ENCODE measurements around the gene AGAP1. TPM values are rescaled to one million over a fixed set of nuclear protein-coding genes. Genes with fewer than 3 reads are reported as not detected.

The AGAP1 gene
- total RNA-seq, 1 donor from 2014 or later, result 39.4 TPM

DNA sequence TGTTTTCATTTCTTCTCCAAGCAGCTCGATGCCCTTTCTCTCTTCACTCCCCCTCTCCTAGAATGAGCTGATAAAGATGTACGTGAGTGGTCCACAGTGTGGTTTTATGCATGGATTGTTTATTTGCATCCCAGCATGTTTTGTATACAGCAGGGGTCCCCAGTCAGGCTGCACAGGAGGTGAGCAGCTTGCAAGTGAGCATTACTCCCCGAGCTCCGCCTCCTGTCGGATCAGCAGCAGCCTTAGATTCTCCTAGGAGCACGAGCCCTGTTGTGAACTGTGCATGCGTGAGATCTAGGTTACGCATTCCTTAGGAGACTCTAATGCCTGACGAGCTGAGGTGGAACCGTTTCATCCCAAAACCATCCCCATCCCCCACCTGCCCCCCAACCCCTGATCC lies 262.6 kb downstream of the AGAP1 start:
- Histone ChIP-seq H3K27ac (ENCODE audit: low read depth, low read length) (no peak overlapping the region), H3K4me2 (ENCODE audit: low read length) (no peak overlapping the region), H3K4me3 (ENCODE audit: insufficient read depth, low read depth, low read length) (no peak overlapping the region), H3K36me3 (ENCODE audit: insufficient read depth, low read length) (no peaks in the 10 kb centered on the region), H3K79me2 (ENCODE audit: insufficient read depth, low read length) (no peaks in the 10 kb centered on the region), H3K9ac (ENCODE audit: low read length) (no peak overlapping the region), H3K9me3 (ENCODE audit: insufficient read depth, low read depth, low read length) (no peaks in the 10 kb centered on the region), H4K20me1 (ENCODE audit: insufficient read depth, low read length) (no peaks in the 10 kb centered on the region), H3K27me3 (ENCODE audit: insufficient read depth, low read length) (no peaks in the 10 kb centered on the region), H3K4me1 (ENCODE audit: insufficient read depth, low read length) (no peaks in the 10 kb centered on the region), H2AFZ (ENCODE audit: low read depth, low read length) (no peak overlapping the region)
- no peak for FAIRE-seq
- H3K27ac Mint-ChIP-seq (ENCODE audit: unreplicated experiment), result no peak overlapping the region
- H3K4me1 Mint-ChIP-seq (ENCODE audit: low read depth, unreplicated experiment), result no peaks in the 10 kb centered on the region
- no peak for DNase-seq (ENCODE audit: low read depth)
- H3K9me3 Mint-ChIP-seq (ENCODE audit: unreplicated experiment), result no peaks in the 10 kb centered on the region
- H3K27me3 Mint-ChIP-seq (ENCODE audit: low read depth, unreplicated experiment), result no peaks in the 10 kb centered on the region
- TF ChIP-seq, protein P1, sequence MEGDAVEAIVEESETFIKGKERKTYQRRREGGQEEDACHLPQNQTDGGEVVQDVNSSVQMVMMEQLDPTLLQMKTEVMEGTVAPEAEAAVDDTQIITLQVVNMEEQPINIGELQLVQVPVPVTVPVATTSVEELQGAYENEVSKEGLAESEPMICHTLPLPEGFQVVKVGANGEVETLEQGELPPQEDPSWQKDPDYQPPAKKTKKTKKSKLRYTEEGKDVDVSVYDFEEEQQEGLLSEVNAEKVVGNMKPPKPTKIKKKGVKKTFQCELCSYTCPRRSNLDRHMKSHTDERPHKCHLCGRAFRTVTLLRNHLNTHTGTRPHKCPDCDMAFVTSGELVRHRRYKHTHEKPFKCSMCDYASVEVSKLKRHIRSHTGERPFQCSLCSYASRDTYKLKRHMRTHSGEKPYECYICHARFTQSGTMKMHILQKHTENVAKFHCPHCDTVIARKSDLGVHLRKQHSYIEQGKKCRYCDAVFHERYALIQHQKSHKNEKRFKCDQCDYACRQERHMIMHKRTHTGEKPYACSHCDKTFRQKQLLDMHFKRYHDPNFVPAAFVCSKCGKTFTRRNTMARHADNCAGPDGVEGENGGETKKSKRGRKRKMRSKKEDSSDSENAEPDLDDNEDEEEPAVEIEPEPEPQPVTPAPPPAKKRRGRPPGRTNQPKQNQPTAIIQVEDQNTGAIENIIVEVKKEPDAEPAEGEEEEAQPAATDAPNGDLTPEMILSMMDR (IDR thresholded peaks at IDR 0.05; ENCODE audit: insufficient read depth, low read depth, low read length), result no peak
- no peak for TF ChIP-seq EZH2 (IDR thresholded peaks at IDR 0.05; ENCODE audit: insufficient read depth, low read length)
- H3K4me3 Mint-ChIP-seq (ENCODE audit: unreplicated experiment), result no peak overlapping the region
- peaks cover 8% of the 10 kb centered on the region for H3K36me3 Mint-ChIP-seq (ENCODE audit: low read depth, unreplicated experiment)

DNA sequence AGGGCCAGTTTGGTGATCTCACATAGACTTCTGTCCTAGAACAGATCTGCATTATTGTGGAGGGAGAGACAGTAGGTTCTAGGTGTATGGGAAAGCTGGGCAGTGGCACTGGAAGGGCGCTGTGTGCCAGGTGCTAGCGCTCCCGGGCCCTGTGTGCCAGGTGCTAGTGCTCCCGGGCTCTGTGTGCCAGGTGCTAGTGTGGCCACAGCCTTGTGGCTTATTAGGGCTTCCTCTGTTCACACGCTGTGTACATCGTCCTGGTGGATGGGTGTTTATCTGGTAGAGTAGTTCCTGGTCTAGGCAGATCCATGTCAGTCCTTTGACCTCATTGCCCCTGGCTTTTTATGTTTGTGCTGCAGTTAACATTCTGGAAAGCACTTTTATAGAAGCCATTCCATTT lies 263.4 kb downstream of the AGAP1 start:
- TF ChIP-seq, protein P1 (IDR thresholded peaks at IDR 0.05; ENCODE audit: insufficient read depth, low read depth, low read length), result no peak
- no peak for TF ChIP-seq EZH2 (IDR thresholded peaks at IDR 0.05; ENCODE audit: insufficient read depth, low read length)
- no peaks in the 10 kb centered on the region for H3K4me1 Mint-ChIP-seq (ENCODE audit: low read depth, unreplicated experiment)
- DNase-seq (ENCODE audit: low read depth) (no peak), FAIRE-seq (no peak)
- no peak overlapping the region for H3K4me3 Mint-ChIP-seq (ENCODE audit: unreplicated experiment)
- Histone ChIP-seq H3K36me3 (ENCODE audit: insufficient read depth, low read length) (no peaks in the 10 kb centered on the region), H4K20me1 (ENCODE audit: insufficient read depth, low read length) (no peaks in the 10 kb centered on the region), H3K27ac (ENCODE audit: low read depth, low read length) (no peak overlapping the region), H3K79me2 (ENCODE audit: insufficient read depth, low read length) (no peaks in the 10 kb centered on the region), H3K4me3 (ENCODE audit: insufficient read depth, low read depth, low read length) (no peak overlapping the region), H3K9me3 (ENCODE audit: insufficient read depth, low read depth, low read length) (no peaks in the 10 kb centered on the region), H3K9ac (ENCODE audit: low read length) (no peak overlapping the region), H3K4me2 (ENCODE audit: low read length) (no peak overlapping the region), H2AFZ (ENCODE audit: low read depth, low read length) (no peak overlapping the region), H3K27me3 (ENCODE audit: insufficient read depth, low read length) (no peaks in the 10 kb centered on the region), H3K4me1 (ENCODE audit: insufficient read depth, low read length) (no peaks in the 10 kb centered on the region)
- no peaks in the 10 kb centered on the region for H3K9me3 Mint-ChIP-seq (ENCODE audit: unreplicated experiment)
- no peak overlapping the region for H3K27ac Mint-ChIP-seq (ENCODE audit: unreplicated experiment)
- H3K27me3 Mint-ChIP-seq (ENCODE audit: low read depth, unreplicated experiment), result no peaks in the 10 kb centered on the region
- H3K36me3 Mint-ChIP-seq (ENCODE audit: low read depth, unreplicated experiment), result peaks cover 4% of the 10 kb centered on the region

DNA sequence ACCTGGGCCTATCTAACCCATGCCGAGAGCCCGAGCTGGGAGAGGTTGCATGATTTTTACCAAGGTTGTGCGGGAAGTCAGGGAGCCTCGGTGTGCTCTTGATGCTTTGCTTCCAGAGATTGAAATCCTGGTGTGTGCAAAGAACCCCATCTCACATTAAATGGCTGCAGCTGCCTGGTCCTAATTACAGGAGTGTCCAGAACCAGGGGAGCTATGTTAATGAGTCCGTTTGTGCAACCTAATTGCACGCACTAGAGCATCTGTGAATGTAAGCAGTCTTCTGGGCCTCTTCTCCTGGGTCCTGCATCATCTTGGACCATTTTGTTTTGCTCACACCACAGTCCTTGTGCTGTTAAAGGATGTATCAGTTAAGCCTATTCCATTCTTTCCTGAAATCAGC lies 263.8 kb downstream of the AGAP1 start:
- Mint-ChIP-seq H3K4me3 (ENCODE audit: unreplicated experiment) (no peak overlapping the region), H3K9me3 (ENCODE audit: unreplicated experiment) (no peaks in the 10 kb centered on the region), H3K36me3 (ENCODE audit: low read depth, unreplicated experiment) (peaks cover 6% of the 10 kb centered on the region), H3K27ac (ENCODE audit: unreplicated experiment) (no peak overlapping the region), H3K27me3 (ENCODE audit: low read depth, unreplicated experiment) (no peaks in the 10 kb centered on the region), H3K4me1 (ENCODE audit: low read depth, unreplicated experiment) (no peaks in the 10 kb centered on the region)
- Histone ChIP-seq H3K36me3 (ENCODE audit: insufficient read depth, low read length) (no peaks in the 10 kb centered on the region), H3K9ac (ENCODE audit: low read length) (no peak overlapping the region), H3K27ac (ENCODE audit: low read depth, low read length) (no peak overlapping the region), H3K9me3 (ENCODE audit: insufficient read depth, low read depth, low read length) (no peaks in the 10 kb centered on the region), H3K4me1 (ENCODE audit: insufficient read depth, low read length) (no peaks in the 10 kb centered on the region), H3K4me2 (ENCODE audit: low read length) (no peak overlapping the region), H4K20me1 (ENCODE audit: insufficient read depth, low read length) (no peaks in the 10 kb centered on the region), H2AFZ (ENCODE audit: low read depth, low read length) (no peak overlapping the region), H3K4me3 (ENCODE audit: insufficient read depth, low read depth, low read length) (no peak overlapping the region), H3K79me2 (ENCODE audit: insufficient read depth, low read length) (no peaks in the 10 kb centered on the region), H3K27me3 (ENCODE audit: insufficient read depth, low read length) (no peaks in the 10 kb centered on the region)
- DNase-seq (ENCODE audit: low read depth) (no peak), FAIRE-seq (no peak)
- TF ChIP-seq, protein P1 (IDR thresholded peaks at IDR 0.05; ENCODE audit: insufficient read depth, low read depth, low read length), result no peak
- no peak for TF ChIP-seq EZH2 (IDR thresholded peaks at IDR 0.05; ENCODE audit: insufficient read depth, low read length)
